HG02642 (cell line): ENCODE results near the gene CNTNAP2.

ENCODE experiments used
- ATAC-seq: cut with Tn5 transposase; IDR thresholded peaks from one replicate; pipeline ENCODE4 v1.9.1; 2021; ENCODE audit warnings: mild to moderate bottlenecking; ENCODE audit not compliant: unreplicated experiment, poor library complexity

The CNTNAP2 gene

DNA sequence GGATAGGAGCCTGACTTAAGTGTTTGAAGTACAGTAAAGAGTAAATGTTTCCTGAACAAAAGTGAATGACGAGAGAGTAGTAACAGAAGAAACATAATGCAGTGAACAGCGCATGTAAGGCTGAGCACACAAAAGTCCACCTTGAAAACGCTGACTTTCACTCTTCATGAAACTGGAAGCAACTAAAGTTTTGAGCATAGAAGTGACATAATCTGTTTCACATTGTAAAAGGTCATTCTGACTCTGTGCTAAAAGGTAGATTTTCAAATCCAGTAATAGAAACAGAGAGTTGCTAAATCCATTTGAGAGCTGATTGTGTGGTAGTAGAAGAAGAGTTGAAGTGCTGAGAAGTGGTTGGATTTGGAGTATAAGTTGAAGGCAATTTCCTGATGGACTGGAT lies 1037.0 kb downstream of the CNTNAP2 start:
- ATAC-seq: no peak

DNA sequence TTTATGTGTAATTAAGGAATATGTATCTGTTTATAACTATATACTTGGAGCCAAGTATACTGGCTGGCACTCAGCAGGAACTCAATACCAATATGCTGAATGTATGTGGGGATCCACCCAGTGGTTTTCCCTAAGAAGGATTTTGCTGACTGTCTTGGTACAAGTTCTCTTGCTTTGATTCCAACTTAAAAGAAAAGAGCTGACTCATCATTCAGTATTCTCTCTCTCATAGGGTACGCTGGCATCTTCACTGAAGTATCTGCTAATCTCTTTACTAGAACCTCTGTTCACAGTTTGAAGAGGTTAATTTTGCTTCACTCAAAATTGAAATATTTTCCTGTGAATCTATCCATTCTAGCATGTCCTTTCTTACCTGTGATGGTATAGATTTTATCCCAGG lies 1044.8 kb downstream of the CNTNAP2 start:
- no peak for ATAC-seq

GRCh38 chr7:147170341-147171012 lies 1053.9 kb downstream of the CNTNAP2 start:
- ATAC-seq: no peak

- ATAC-seq: no peak
Measured at GRCh38 chr7:147171013-147171391, 1054.4 kb downstream of the CNTNAP2 start.

DNA sequence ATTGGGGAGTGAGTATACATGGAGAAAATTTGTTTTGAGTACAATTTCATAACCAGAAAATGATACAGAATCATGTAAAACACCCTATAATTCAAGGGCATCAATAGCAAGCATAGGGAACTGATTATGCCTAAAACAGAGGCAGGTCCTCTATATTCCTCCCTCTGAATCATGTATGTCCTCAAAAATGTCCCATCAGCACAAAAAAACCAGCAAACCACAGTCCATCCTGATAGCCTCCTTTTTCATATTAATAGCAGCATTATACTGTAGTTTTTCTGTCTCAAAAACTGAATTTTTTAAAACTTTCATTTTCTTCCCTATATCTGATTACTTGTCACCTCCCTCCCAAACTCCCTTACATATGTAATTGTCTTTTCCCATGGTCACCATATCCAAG lies 1057.3 kb downstream of the CNTNAP2 start:
- ATAC-seq: no peak

- no peak for ATAC-seq
Measured at GRCh38 chr7:147182874-147183273, 1066.3 kb downstream of the CNTNAP2 start.

DNA sequence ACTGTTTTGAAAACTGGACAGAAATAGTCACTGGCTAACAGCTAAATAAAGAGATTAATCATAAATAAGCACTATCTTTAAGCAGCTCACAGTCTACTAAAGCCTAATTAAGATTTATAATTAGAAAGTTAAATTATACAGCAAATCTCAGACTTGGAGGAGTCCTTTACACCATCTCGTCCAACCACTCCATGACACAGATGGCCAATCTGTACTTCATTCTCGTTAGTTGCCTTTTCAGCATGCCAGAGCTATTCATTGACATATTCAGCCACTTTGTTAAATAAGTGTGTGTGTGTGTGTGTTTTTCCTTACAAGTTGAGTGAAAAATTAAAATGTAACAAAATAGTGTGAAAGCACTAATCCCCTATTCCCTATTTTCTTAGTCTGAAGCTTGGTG lies 1066.7 kb downstream of the CNTNAP2 start:
- no peak for ATAC-seq

- no peak for ATAC-seq
Measured at GRCh38 chr7:147188467-147188866, 1071.9 kb downstream of the CNTNAP2 start.

DNA sequence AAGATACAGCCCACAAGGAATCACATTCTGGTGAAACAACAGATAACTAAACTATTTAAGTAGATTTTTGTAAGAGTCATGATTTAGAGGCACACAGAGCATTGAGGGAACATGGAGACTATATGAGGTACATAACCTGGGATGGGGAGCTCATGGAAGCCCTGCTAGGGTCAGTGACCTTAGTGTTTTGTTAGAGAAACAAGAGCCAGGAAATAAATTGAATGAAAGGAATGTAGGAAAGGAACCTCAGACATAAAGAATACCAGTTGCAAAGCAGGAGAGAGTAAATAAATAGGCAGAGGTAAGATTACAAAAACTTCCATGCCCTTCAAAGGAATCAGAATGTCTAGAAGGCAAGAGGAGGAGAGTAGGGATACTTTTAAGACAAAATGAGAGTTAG lies 1076.9 kb downstream of the CNTNAP2 start:
- ATAC-seq: no peak

- no peak for ATAC-seq
Measured at GRCh38 chr7:147196481-147196880, 1079.9 kb downstream of the CNTNAP2 start.

DNA sequence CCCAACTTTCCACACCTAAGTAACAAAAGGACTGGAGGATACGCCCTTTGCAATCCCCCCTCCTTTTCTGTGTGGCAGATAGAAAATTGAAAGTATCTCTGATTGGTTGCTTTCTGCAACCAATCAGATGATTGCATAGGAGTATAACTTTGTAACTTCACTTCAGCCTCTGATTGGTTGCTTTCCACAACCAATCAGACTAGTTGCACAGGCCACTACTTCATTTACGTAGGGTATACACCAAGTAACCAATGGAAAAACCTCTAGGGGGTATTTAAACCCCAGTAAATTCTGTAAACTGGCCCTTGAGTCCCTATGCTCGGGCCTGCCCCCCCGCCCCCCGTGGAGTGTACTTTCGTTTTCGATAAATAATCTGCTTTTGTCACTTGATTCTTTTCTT lies 1080.4 kb downstream of the CNTNAP2 start:
- no peak for ATAC-seq

DNA sequence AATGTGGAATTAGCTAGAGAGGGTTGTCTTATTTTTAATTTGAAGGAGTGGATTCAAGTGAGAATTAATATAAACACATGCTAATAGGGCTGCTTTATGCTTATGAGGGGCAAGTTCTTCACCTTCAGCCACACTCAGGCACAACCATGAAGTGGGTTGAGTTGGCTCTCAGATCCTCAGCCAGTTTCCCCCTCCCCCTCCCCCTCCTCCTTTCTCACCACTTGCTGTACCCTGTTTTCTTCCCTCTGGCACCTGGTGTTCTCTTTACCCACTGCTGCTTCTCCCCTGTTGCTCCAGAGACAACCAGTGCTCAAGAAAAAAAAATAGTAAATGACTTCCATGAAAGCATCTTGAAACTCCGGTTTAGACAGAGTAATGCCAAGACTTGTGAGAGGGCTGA lies 1083.3 kb downstream of the CNTNAP2 start:
- ATAC-seq: no peak

DNA sequence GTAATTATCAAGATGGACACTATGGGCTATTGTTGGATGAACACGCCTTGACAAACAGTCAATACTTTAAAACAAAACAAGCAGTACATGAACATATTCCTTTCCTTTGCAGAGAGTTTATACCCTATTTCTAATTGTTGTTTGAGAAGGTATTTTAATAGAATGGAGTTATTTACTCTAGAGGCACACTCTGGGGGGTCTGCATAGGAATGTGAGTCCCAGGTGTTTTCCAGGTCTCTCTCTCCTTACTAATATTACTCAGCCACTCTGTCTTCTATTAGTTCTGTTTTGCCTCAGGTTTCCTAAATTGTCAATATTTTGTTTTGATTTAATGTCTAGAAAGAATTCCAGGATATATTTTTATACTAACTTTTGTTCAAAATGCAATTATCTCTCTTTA lies 1091.4 kb downstream of the CNTNAP2 start:
- ATAC-seq: no peak

GRCh38 chr7:147231275-147231674 lies 1114.7 kb downstream of the CNTNAP2 start:
- no peak for ATAC-seq

- no peak for ATAC-seq
Measured at GRCh38 chr7:147235645-147236382, 1119.2 kb downstream of the CNTNAP2 start.

- ATAC-seq: no peak
Measured at GRCh38 chr7:147240468-147240867, 1123.9 kb downstream of the CNTNAP2 start.

- peak; percentile 81 for ATAC-seq
Measured at GRCh38 chr7:147245274-147245673, 1128.7 kb downstream of the CNTNAP2 start.

DNA sequence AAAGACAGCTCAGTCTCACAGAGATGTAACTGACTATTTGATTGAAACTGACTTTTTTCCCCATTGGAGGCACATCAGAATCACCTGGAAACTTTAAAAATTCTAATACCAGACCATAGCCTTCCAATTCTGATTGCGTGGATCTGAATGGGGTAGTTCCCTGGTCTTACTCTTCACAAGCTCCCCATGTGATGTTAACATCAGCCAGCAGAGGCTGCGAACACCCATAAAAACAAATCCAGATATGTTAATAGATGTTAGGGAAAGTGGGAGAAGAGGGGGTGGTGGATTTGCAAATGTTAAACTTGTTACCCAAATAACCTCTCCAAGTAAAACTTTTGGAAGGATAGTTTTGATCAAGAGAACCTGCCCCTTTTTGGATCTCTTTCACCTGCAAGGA lies 1133.4 kb downstream of the CNTNAP2 start:
- ATAC-seq: no peak

GRCh38 chr7:147251751-147252325 lies 1135.2 kb downstream of the CNTNAP2 start:
- no peak for ATAC-seq

DNA sequence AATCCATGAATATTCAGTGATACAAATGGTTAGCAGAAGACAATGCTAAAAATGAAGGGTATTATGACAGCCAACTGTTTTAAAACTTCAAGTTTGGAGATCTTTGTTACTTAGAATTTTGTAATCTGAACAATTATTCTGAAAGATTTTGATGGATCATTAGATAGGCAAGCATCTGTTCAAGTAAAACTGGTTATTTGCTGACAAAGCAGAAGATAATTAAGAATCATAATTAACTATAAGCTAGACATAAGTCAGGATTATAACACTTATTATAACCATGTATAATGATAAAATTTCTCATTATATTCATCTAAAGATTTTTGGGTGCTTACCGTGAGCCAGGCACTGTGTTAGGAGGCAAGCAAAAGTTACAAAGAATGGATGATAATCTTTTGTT lies 1145.1 kb downstream of the CNTNAP2 start:
- ATAC-seq: no peak

DNA sequence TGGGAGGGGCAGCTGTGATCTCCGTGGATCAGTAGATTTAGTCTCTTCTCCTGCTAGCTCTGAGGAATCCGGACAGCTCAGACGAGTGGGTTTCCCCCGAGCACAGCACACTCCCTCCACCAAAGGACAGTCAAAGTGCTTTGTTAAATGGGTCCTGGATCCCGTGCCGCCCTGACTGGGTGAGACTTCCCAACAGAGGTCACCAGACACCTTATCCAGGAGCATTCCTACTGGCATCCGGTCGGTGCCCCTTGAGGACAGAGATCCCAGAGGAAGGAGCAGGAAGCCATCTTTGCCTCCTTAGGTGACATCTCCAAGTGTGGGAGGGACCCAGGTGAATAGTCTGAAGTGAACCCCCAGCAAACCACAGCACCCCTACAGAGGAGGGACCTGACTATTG lies 1148.9 kb downstream of the CNTNAP2 start:
- no peak for ATAC-seq

GRCh38 chr7:147276106-147276505 lies 1159.5 kb downstream of the CNTNAP2 start:
- ATAC-seq: no peak
